ENCODE results near the gene OLFML3. TPM values are rescaled to one million over a fixed set of nuclear protein-coding genes. Genes with fewer than 3 reads are reported as not detected.

The OLFML3 gene
- total and polyA plus RNA-seq, 2 of the 13 experiments (the other 11 are each of a cell fraction or from before 2014, with no cell fraction given), result 2.0 to 5.1 TPM

DNA sequence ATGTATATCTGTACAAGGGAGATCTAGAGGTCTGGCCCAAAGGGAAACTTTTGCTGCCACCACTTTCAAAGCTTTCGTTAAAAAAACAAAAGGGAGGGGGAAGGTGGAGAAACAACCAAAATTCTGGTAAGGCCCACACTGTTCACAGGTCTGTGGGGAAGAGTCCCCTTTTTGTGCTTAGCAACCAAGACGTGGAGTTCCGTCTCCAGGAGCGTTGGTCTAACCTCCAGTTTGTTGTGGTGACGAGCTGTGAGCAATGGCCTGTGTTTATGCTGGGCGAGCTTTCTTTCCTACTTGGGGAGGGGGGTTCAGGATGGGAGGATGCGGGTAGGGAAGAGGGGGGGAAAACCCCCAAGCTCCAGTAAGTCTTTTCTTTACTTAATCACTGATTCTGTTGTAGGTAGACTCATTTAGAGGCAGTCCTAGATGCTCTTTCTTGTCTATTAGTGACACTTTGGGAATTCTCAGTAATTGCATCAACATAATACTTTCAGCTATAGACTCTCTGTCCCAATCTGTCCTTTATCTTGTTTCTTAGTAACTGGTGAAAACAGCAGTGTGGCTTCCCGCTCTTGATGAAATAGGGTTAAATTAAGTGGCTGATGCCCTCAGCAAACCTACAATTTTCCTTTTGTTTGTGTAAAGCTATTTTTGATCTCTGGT is 48.6 kb upstream of the OLFML3 start (continued):
- TF ChIP-seq ZNF615 (CRISPR knock-in tag; IDR thresholded peaks at IDR 0.05; ENCODE audit: borderline replicate concordance) (no peak), KDM6A (CRISPR knock-in tag; IDR thresholded peaks at IDR 0.05; ENCODE audit: low read depth) (no peak), ZNF274 (CRISPR knock-in tag; IDR thresholded peaks at IDR 0.05) (no peak), SMARCC2 (IDR thresholded peaks at IDR 0.05) (no peak), TGIF2 (CRISPR knock-in tag; IDR thresholded peaks at IDR 0.05) (no peak), HDAC2 (CRISPR knock-in tag; IDR thresholded peaks at IDR 0.05) (no peak), ZNF292 (CRISPR knock-in tag; IDR thresholded peaks at IDR 0.05; ENCODE audit: borderline replicate concordance, low read depth) (no peak), MED13 (CRISPR knock-in tag; IDR thresholded peaks at IDR 0.05) (no peak), PAX8 (CRISPR knock-in tag; IDR thresholded peaks at IDR 0.05; ENCODE audit: borderline replicate concordance) (no peak), ZNF547 (CRISPR knock-in tag; IDR thresholded peaks at IDR 0.05) (no peak), ZNF3 (CRISPR knock-in tag; IDR thresholded peaks at IDR 0.05) (no peak), EED (CRISPR knock-in tag; IDR thresholded peaks at IDR 0.05) (no peak), ELF3 (CRISPR knock-in tag; IDR thresholded peaks at IDR 0.05) (no peak), MIXL1 (CRISPR knock-in tag; IDR thresholded peaks at IDR 0.05) (no peak), ZNF775 (CRISPR knock-in tag; IDR thresholded peaks at IDR 0.05; ENCODE audit: borderline replicate concordance) (no peak), SKI (IDR thresholded peaks at IDR 0.05; ENCODE audit: partially characterized antibody) (no peak), ELF4 (CRISPR knock-in tag; IDR thresholded peaks at IDR 0.05; ENCODE audit: borderline replicate concordance) (no peak), HCFC1 (IDR thresholded peaks at IDR 0.05; ENCODE audit: low read depth, low read length) (no peak), NFE2L2 (IDR thresholded peaks at IDR 0.05; ENCODE audit: low read length) (no peak), ZNF737 (CRISPR knock-in tag; IDR thresholded peaks at IDR 0.05; ENCODE audit: borderline replicate concordance) (no peak), CEBPB (IDR thresholded peaks at IDR 0.05; ENCODE audit: borderline replicate concordance, low read depth, low read length) (no peak)
- TF ChIP-seq, protein P1, sequence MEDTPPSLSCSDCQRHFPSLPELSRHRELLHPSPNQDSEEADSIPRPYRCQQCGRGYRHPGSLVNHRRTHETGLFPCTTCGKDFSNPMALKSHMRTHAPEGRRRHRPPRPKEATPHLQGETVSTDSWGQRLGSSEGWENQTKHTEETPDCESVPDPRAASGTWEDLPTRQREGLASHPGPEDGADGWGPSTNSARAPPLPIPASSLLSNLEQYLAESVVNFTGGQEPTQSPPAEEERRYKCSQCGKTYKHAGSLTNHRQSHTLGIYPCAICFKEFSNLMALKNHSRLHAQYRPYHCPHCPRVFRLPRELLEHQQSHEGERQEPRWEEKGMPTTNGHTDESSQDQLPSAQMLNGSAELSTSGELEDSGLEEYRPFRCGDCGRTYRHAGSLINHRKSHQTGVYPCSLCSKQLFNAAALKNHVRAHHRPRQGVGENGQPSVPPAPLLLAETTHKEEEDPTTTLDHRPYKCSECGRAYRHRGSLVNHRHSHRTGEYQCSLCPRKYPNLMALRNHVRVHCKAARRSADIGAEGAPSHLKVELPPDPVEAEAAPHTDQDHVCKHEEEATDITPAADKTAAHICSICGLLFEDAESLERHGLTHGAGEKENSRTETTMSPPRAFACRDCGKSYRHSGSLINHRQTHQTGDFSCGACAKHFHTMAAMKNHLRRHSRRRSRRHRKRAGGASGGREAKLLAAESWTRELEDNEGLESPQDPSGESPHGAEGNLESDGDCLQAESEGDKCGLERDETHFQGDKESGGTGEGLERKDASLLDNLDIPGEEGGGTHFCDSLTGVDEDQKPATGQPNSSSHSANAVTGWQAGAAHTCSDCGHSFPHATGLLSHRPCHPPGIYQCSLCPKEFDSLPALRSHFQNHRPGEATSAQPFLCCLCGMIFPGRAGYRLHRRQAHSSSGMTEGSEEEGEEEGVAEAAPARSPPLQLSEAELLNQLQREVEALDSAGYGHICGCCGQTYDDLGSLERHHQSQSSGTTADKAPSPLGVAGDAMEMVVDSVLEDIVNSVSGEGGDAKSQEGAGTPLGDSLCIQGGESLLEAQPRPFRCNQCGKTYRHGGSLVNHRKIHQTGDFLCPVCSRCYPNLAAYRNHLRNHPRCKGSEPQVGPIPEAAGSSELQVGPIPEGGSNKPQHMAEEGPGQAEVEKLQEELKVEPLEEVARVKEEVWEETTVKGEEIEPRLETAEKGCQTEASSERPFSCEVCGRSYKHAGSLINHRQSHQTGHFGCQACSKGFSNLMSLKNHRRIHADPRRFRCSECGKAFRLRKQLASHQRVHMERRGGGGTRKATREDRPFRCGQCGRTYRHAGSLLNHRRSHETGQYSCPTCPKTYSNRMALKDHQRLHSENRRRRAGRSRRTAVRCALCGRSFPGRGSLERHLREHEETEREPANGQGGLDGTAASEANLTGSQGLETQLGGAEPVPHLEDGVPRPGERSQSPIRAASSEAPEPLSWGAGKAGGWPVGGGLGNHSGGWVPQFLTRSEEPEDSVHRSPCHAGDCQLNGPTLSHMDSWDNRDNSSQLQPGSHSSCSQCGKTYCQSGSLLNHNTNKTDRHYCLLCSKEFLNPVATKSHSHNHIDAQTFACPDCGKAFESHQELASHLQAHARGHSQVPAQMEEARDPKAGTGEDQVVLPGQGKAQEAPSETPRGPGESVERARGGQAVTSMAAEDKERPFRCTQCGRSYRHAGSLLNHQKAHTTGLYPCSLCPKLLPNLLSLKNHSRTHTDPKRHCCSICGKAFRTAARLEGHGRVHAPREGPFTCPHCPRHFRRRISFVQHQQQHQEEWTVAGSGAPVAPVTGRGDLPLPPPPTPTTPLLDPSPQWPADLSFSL (CRISPR knock-in tag; IDR thresholded peaks at IDR 0.05), result 0 out of 2 replicates have a peak, but pooled peaks have one; percentile 9
- TF ChIP-seq, protein P2, sequence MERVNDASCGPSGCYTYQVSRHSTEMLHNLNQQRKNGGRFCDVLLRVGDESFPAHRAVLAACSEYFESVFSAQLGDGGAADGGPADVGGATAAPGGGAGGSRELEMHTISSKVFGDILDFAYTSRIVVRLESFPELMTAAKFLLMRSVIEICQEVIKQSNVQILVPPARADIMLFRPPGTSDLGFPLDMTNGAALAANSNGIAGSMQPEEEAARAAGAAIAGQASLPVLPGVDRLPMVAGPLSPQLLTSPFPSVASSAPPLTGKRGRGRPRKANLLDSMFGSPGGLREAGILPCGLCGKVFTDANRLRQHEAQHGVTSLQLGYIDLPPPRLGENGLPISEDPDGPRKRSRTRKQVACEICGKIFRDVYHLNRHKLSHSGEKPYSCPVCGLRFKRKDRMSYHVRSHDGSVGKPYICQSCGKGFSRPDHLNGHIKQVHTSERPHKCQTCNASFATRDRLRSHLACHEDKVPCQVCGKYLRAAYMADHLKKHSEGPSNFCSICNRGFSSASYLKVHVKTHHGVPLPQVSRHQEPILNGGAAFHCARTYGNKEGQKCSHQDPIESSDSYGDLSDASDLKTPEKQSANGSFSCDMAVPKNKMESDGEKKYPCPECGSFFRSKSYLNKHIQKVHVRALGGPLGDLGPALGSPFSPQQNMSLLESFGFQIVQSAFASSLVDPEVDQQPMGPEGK (CRISPR knock-in tag; IDR thresholded peaks at IDR 0.05), result 0 out of 2 replicates have a peak, but pooled peaks have one; percentile 13
- TF ChIP-seq, protein P3, sequence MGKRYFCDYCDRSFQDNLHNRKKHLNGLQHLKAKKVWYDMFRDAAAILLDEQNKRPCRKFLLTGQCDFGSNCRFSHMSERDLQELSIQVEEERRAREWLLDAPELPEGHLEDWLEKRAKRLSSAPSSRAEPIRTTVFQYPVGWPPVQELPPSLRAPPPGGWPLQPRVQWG (CRISPR knock-in tag; IDR thresholded peaks at IDR 0.05; ENCODE audit: borderline replicate concordance, low read depth), result no peak

Measured in HepG2 (cell line).